Activated CD4-positive, alpha-beta T cell treated with anti-CD3 and anti-CD28 coated beads for 36 hours (primary cell): ENCODE data around the gene LSM14B. TPM values are rescaled to one million over a fixed set of nuclear protein-coding genes. Genes with fewer than 3 reads are reported as not detected.

ENCODE experiments used
- ATAC-seq: fragments of 200-7000 bp; cut with Tn5 transposase; one replicate; pipeline ENCODE4 v1.10.0; 2021; ENCODE audit warnings: mild to moderate bottlenecking, moderate library complexity
- CTCF ChIA-PET: fragments of 350-600 bp; sonication (Branson Sonifier 250); formaldehyde crosslinking; loops from one replicate; lab custom pipeline; 2021; ENCODE audit warnings: antibody characterized with exemption; lab: Charles Lee
- POLR2A ChIA-PET: fragments of 350-600 bp; sonication (Branson Sonifier 250); formaldehyde crosslinking; loops from one replicate; lab custom pipeline; 2021; ENCODE audit warnings: antibody characterized with exemption, inconsistent platforms; lab: Charles Lee
- DNase-seq: peaks from one replicate; pipeline ENCODE4 v3.0.0-alpha.2; 2020
- H3K27ac Mint-ChIP-seq: one replicate; pipeline ENCODE4 v1.8.0; 2021; ENCODE audit warnings: mixed read lengths
- H3K27me3 Mint-ChIP-seq: one replicate; pipeline ENCODE4 v1.8.0; 2021; ENCODE audit warnings: mixed read lengths
- H3K36me3 Mint-ChIP-seq: one replicate; pipeline ENCODE4 v1.8.0; 2021; ENCODE audit warnings: low read depth, mixed read lengths
- H3K4me1 Mint-ChIP-seq: one replicate; pipeline ENCODE4 v1.8.0; 2021; ENCODE audit warnings: mixed read lengths
- H3K4me3 Mint-ChIP-seq: one replicate; pipeline ENCODE4 v1.8.0; 2021; ENCODE audit warnings: mild to moderate bottlenecking, moderate library complexity, mixed read lengths
- H3K9me3 Mint-ChIP-seq: one replicate; pipeline ENCODE4 v1.8.0; 2021; ENCODE audit warnings: low read depth, mixed read lengths
- intact Hi-C, 2 experiments: fragments of 100-400 bp; cut with DNase I in 1 of 2; cut with micrococcal nuclease in 1 of 2; formaldehyde crosslinking; loops; one replicate each; pipeline versions ENCODE4 v1.14.2 to v1.15.1; 2022 to 2024; cut with DNase I, micrococcal nuclease
- total RNA-seq, 2 experiments: library from RNA; stranded (reverse); gene quantifications; one replicate each; pipeline ENCODE4 v1.2.3, GENCODE V29; 2021

The LSM14B gene
- total RNA-seq, 2 experiments from 2014 or later, result 38.7 TPM

GRCh38 chr20:62089393-62089792, 32.9 kb upstream of the LSM14B start:
- Mint-ChIP-seq H3K4me3 (no peak overlapping the region), H3K36me3 (peaks cover 2% of the 10 kb centered on the region), H3K27ac (no peak overlapping the region), H3K4me1 (no peaks in the 10 kb centered on the region), H3K27me3 (peaks cover 7% of the 10 kb centered on the region), H3K9me3 (peaks cover 5% of the 10 kb centered on the region)
- ChIA-PET POLR2A (no interaction called here), CTCF (interaction anchor here (0.8 to 1.0 kb wide), 2 partner anchors 17 to 22 kb away, joined by 4 read pairs; no protein-coding TSS in a partner anchor)
- ATAC-seq, result no peak
- intact Hi-C loops, result no loop called here
- DNase-seq, result no peak

- ATAC-seq, result no peak
- H3K27me3 Mint-ChIP-seq, result peaks cover 5% of the 10 kb centered on the region
- no peak overlapping the region for H3K27ac Mint-ChIP-seq
- intact Hi-C loops, result no loop called here
- no peak overlapping the region for H3K4me3 Mint-ChIP-seq
- H3K9me3 Mint-ChIP-seq, result peaks cover 22% of the 10 kb centered on the region
- ChIA-PET CTCF (no interaction called here), POLR2A (no interaction called here)
- H3K4me1 Mint-ChIP-seq, result no peaks in the 10 kb centered on the region
- no peak for DNase-seq
- peaks cover 6% of the 10 kb centered on the region for H3K36me3 Mint-ChIP-seq
Observed at GRCh38 chr20:62096421-62097380, 25.6 kb upstream of the LSM14B start.

- no peak for ATAC-seq
- DNase-seq, result no peak
- intact Hi-C loops, result no loop called here
- no peak overlapping the region for H3K4me3 Mint-ChIP-seq
- peaks cover 4% of the 10 kb centered on the region for H3K27me3 Mint-ChIP-seq
- CTCF ChIA-PET, result no interaction called here
- H3K36me3 Mint-ChIP-seq, result peaks cover 5% of the 10 kb centered on the region
- POLR2A ChIA-PET, result no interaction called here
- no peak overlapping the region for H3K27ac Mint-ChIP-seq
- peaks cover 20% of the 10 kb centered on the region for H3K9me3 Mint-ChIP-seq
- H3K4me1 Mint-ChIP-seq, result no peaks in the 10 kb centered on the region
Observed at GRCh38 chr20:62097881-62098407, 24.3 kb upstream of the LSM14B start.

- DNase-seq (no peak), ATAC-seq (no peak)
- POLR2A ChIA-PET, result no interaction called here
- CTCF ChIA-PET, result interaction anchor here (1.2 kb wide), 1 partner anchor 10 kb away, joined by 3 read pairs; no protein-coding TSS in a partner anchor
- Mint-ChIP-seq H3K4me1 (no peaks in the 10 kb centered on the region), H3K27ac (no peak overlapping the region), H3K36me3 (peaks cover 9% of the 10 kb centered on the region), H3K4me3 (no peak overlapping the region), H3K27me3 (peaks cover 3% of the 10 kb centered on the region), H3K9me3 (peaks cover 32% of the 10 kb centered on the region)
- intact Hi-C loops, result no loop called here
Observed at GRCh38 chr20:62101078-62101477, 21.2 kb upstream of the LSM14B start.

- intact Hi-C loops, result no loop called here
- Mint-ChIP-seq H3K36me3 (peaks cover 19% of the 10 kb centered on the region), H3K27me3 (peaks cover 3% of the 10 kb centered on the region), H3K9me3 (peaks cover 46% of the 10 kb centered on the region), H3K4me3 (no peak overlapping the region), H3K4me1 (no peaks in the 10 kb centered on the region), H3K27ac (no peak overlapping the region)
- ATAC-seq (no peak), DNase-seq (no peak)
- POLR2A ChIA-PET, result no interaction called here
- CTCF ChIA-PET, result interaction anchor here (1.0 kb wide), 1 partner anchor 9 kb away, joined by 4 read pairs; no protein-coding TSS in a partner anchor
Observed at GRCh38 chr20:62103508-62104233, 18.6 kb upstream of the LSM14B start.

GRCh38 chr20:62104234-62104789, 18.0 kb upstream of the LSM14B start:
- peaks cover 24% of the 10 kb centered on the region for H3K36me3 Mint-ChIP-seq
- ChIA-PET POLR2A (no interaction called here), CTCF (interaction anchor here (1.0 kb wide), 1 partner anchor 10 kb away, joined by 4 read pairs; no protein-coding TSS in a partner anchor)
- no peaks in the 10 kb centered on the region for H3K4me1 Mint-ChIP-seq
- DNase-seq (no peak), ATAC-seq (no peak)
- H3K9me3 Mint-ChIP-seq, result peaks cover 52% of the 10 kb centered on the region
- no peak overlapping the region for H3K4me3 Mint-ChIP-seq
- intact Hi-C loops, result no loop called here
- H3K27ac Mint-ChIP-seq, result no peak overlapping the region
- H3K27me3 Mint-ChIP-seq, result peaks cover 3% of the 10 kb centered on the region

GRCh38 chr20:62104791-62105345, 17.4 kb upstream of the LSM14B start:
- Mint-ChIP-seq H3K27ac (no peak overlapping the region), H3K9me3 (peaks cover 52% of the 10 kb centered on the region), H3K4me3 (no peak overlapping the region), H3K27me3 (peaks cover 3% of the 10 kb centered on the region), H3K36me3 (peaks cover 27% of the 10 kb centered on the region), H3K4me1 (no peaks in the 10 kb centered on the region)
- no peak for ATAC-seq
- DNase-seq, result no peak
- intact Hi-C loops, result no loop called here
- ChIA-PET POLR2A (no interaction called here), CTCF (interaction anchor here (1.0 kb wide), 1 partner anchor 11 kb away, joined by 4 read pairs; no protein-coding TSS in a partner anchor)

GRCh38 chr20:62105592-62105991, 16.7 kb upstream of the LSM14B start:
- Mint-ChIP-seq H3K4me1 (no peaks in the 10 kb centered on the region), H3K27me3 (peaks cover 3% of the 10 kb centered on the region), H3K27ac (no peak overlapping the region), H3K9me3 (peaks cover 48% of the 10 kb centered on the region), H3K4me3 (no peak overlapping the region), H3K36me3 (peaks cover 30% of the 10 kb centered on the region)
- ATAC-seq (no peak), DNase-seq (no peak)
- ChIA-PET POLR2A (no interaction called here), CTCF (no interaction called here)
- intact Hi-C loops, result no loop called here

GRCh38 chr20:62111148-62111547, 11.1 kb upstream of the LSM14B start:
- H3K27me3 Mint-ChIP-seq, result no peaks in the 10 kb centered on the region
- no peak overlapping the region for H3K4me3 Mint-ChIP-seq
- DNase-seq (no peak), ATAC-seq (no peak)
- H3K27ac Mint-ChIP-seq, result no peak overlapping the region
- intact Hi-C loops, result no loop called here
- ChIA-PET CTCF (no interaction called here), POLR2A (no interaction called here)
- no peaks in the 10 kb centered on the region for H3K4me1 Mint-ChIP-seq
- H3K36me3 Mint-ChIP-seq, result peaks cover 20% of the 10 kb centered on the region
- H3K9me3 Mint-ChIP-seq, result peaks cover 41% of the 10 kb centered on the region

- intact Hi-C loops, result no loop called here
- DNase-seq (no peak), ATAC-seq (no peak)
- no peaks in the 10 kb centered on the region for H3K27me3 Mint-ChIP-seq
- H3K27ac Mint-ChIP-seq, result no peak overlapping the region
- H3K36me3 Mint-ChIP-seq, result peaks cover 17% of the 10 kb centered on the region
- peaks cover 34% of the 10 kb centered on the region for H3K9me3 Mint-ChIP-seq
- POLR2A ChIA-PET, result no interaction called here
- peaks cover 4% of the 10 kb centered on the region for H3K4me1 Mint-ChIP-seq
- H3K4me3 Mint-ChIP-seq, result no peak overlapping the region
- CTCF ChIA-PET, result interaction anchor here (0.8 kb wide), 1 partner anchor 23 kb away, joined by 4 read pairs; no protein-coding TSS in a partner anchor
Observed at GRCh38 chr20:62112368-62112767, 9.9 kb upstream of the LSM14B start.

- POLR2A ChIA-PET, result no interaction called here
- peaks cover 3% of the 10 kb centered on the region for H3K36me3 Mint-ChIP-seq
- peaks cover 25% of the 10 kb centered on the region for H3K4me1 Mint-ChIP-seq
Observed at GRCh38 chr20:62114894-62115293, 7.4 kb upstream of the LSM14B start.

More at GRCh38 chr20:62114894-62115293, 7.4 kb upstream of the LSM14B start:
- ATAC-seq (no peak), DNase-seq (no peak)
- H3K27ac Mint-ChIP-seq, result no peak overlapping the region
- CTCF ChIA-PET, result interaction anchor here (0.6 kb wide), 1 partner anchor 589 kb away, joined by 4 read pairs; no protein-coding TSS in a partner anchor
- no peaks in the 10 kb centered on the region for H3K27me3 Mint-ChIP-seq
- peaks cover 18% of the 10 kb centered on the region for H3K9me3 Mint-ChIP-seq
- H3K4me3 Mint-ChIP-seq, result no peak overlapping the region
- intact Hi-C loops, result no loop called here
